AG04450 (cell line): ENCODE results near the gene ATXN1L. TPM values are rescaled to one million over a fixed set of nuclear protein-coding genes. Genes with fewer than 3 reads are reported as not detected.
"Not testable (repeated sequence)": the region's sequence is repeated elsewhere in the genome, so short reads cannot be mapped to it uniquely, and the experiment has no call there.

Experiments
- CTCF ChIA-PET: fragments of 300-600, 350-600 bp; formaldehyde crosslinking; extraction: SDS; loops from one replicate; lab custom pipeline; 2022; ENCODE audit warnings: antibody characterized with exemption, inconsistent platforms; lab: Charles Lee
- POLR2A ChIA-PET: fragments of 350-600 bp; formaldehyde crosslinking; extraction: SDS; loops from one replicate; lab custom pipeline; 2021; ENCODE audit warnings: antibody characterized with exemption, inconsistent platforms; lab: Yijun Ruan, JAX
- DNase-seq: peaks from one replicate; pipeline ENCODE4 v3.0.0-alpha.2; 2011; ENCODE audit warnings: low read depth, low spot score
- H3K27ac ChIP-seq: one replicate; pipeline ENCODE4 v1.5.1; 2012; ENCODE audit warnings: low read depth, low read length, control low read depth
- H3K27me3 ChIP-seq: one replicate; pipeline ENCODE4 v1.6.0; 2012; ENCODE audit warnings: low read length; ENCODE audit not compliant: control insufficient read depth, insufficient read depth
- H3K4me3 ChIP-seq: 2 replicates; pipeline ENCODE4 v1.5.1; 2011; ENCODE audit warnings: mild to moderate bottlenecking, low read depth, low read length, control low read depth
- H3K9me3 ChIP-seq: 2 replicates; pipeline ENCODE4 v1.5.1; 2012; ENCODE audit warnings: low read length; ENCODE audit not compliant: control insufficient read depth, insufficient read depth
- polyA plus RNA-seq: library from polyadenylated mRNA; depleted of rRNA; stranded (reverse); fragments of >200 nt; gene quantifications from 2 replicates; pipeline ENCODE4 v1.2.3, GENCODE V29; 2011; rRNA removed
- TF ChIP-seq, protein P1 (sequence below): IDR thresholded peaks from 2 replicates; pipeline ENCODE4 v1.5.1; 2011; ENCODE audit warnings: low read depth, low read length, control low read depth, inconsistent platforms

Gene ATXN1L
- polyA plus RNA-seq, 1 experiment: 11.3 TPM

DNA sequence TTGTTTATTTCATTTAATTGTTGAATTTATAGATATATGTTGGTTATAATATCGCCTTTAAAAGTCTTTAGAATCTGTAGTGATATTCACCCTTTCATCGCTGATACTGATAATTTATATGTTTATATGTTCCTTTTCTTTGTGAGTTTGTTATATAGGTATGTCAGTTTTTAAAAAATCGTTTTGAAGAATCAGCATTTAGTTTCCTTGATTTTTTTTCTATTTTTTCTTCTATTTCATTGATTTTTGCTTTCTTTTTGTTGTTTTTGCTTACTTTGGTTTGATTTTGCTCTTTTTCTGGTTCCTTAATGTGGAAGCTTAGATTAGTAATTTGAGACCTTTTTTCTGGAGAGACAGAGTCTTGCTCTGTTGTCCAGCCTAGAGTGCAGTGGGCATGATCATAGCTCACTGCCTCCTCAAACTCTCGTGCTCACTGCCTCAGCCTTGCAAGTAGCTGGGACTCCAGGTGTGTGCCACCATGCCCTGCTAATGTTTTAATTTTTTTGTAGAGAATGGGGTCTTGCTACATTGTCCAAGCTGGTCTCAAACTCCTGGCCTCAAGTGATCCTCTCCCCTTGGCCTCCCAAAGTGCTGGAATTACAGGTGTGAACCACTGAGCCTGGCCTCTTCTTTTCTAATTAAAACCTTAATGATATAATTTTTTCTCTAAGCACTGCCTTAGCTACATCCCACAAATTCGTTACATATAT lies 57.0 kb downstream of the ATXN1L start:
- Histone ChIP-seq H3K27ac (no peak overlapping the region), H3K4me3 (no peak overlapping the region), H3K27me3 (no peaks in the 10 kb centered on the region), H3K9me3 (no peaks in the 10 kb centered on the region)
- POLR2A ChIA-PET: interaction anchor here (0.7 kb wide), 1 partner anchor 246 kb away, joined by 3 read pairs; no protein-coding TSS in a partner anchor
- no peak for DNase-seq
- TF ChIP-seq, protein P1, sequence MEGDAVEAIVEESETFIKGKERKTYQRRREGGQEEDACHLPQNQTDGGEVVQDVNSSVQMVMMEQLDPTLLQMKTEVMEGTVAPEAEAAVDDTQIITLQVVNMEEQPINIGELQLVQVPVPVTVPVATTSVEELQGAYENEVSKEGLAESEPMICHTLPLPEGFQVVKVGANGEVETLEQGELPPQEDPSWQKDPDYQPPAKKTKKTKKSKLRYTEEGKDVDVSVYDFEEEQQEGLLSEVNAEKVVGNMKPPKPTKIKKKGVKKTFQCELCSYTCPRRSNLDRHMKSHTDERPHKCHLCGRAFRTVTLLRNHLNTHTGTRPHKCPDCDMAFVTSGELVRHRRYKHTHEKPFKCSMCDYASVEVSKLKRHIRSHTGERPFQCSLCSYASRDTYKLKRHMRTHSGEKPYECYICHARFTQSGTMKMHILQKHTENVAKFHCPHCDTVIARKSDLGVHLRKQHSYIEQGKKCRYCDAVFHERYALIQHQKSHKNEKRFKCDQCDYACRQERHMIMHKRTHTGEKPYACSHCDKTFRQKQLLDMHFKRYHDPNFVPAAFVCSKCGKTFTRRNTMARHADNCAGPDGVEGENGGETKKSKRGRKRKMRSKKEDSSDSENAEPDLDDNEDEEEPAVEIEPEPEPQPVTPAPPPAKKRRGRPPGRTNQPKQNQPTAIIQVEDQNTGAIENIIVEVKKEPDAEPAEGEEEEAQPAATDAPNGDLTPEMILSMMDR: no peak
- CTCF ChIA-PET: interaction anchor here (1.2 to 4.3 kb wide), 2 partner anchors 20 to 59 kb away, joined by 5 to 43 read pairs; no protein-coding TSS in a partner anchor

DNA sequence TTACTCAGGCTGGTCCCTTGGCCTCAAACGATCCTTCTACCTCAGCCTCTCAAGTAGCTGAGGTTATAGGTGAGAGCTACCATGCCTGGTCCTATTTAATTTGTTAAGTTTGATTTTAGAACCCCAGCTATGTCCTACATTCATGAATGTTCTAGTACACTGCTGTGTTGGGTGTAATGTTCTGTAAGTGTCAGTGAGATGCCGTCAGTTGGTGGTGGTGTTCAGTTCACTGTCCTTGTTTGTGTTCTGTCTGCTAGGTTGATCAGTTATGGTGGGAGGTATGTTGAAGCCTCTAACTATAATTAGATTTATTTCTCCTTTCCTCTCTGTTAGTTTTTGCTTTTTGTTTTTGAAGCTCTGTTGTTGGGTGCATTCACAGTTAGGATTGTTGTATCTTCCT lies 57.8 kb downstream of the ATXN1L start:
- no peak overlapping the region for H3K27ac ChIP-seq
- TF ChIP-seq, protein P1: no peak
- no peak for DNase-seq
- ChIA-PET CTCF (interaction anchor here (1.2 to 4.3 kb wide), 2 partner anchors 21 to 58 kb away, joined by 5 to 43 read pairs; no protein-coding TSS in a partner anchor), POLR2A (no interaction called here)
- H3K4me3 ChIP-seq: no peak overlapping the region
- no peaks in the 10 kb centered on the region for H3K9me3 ChIP-seq
- no peaks in the 10 kb centered on the region for H3K27me3 ChIP-seq

DNA sequence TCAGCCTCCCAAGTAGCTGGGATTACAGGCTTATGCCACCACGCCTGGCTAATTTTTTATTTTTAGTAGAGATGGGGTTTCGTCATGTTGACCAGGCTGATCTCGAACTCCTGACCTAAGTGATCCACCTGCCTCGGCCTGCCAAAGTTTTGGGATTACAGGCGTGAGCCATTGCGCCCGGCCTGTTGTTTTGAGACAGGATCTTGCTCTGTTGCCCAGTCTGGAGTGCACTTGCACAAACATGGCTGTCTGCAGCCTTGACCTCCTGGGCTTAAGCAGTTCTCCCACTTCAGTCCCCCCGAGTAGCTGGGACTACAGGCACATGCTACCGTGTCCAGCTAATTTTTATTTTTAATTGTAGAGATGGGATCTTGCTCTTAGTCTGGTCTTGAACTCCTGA lies 58.5 kb downstream of the ATXN1L start:
- POLR2A ChIA-PET: no interaction called here
- CTCF ChIA-PET: interaction anchor here (2.2 kb wide), 1 partner anchor 22 kb away, joined by 5 read pairs; no protein-coding TSS in a partner anchor
- Histone ChIP-seq H3K27ac (no peak overlapping the region), H3K4me3 (no peak overlapping the region), H3K9me3 (no peaks in the 10 kb centered on the region), H3K27me3 (no peaks in the 10 kb centered on the region)
- TF ChIP-seq, protein P1: no peak
- no peak for DNase-seq

DNA sequence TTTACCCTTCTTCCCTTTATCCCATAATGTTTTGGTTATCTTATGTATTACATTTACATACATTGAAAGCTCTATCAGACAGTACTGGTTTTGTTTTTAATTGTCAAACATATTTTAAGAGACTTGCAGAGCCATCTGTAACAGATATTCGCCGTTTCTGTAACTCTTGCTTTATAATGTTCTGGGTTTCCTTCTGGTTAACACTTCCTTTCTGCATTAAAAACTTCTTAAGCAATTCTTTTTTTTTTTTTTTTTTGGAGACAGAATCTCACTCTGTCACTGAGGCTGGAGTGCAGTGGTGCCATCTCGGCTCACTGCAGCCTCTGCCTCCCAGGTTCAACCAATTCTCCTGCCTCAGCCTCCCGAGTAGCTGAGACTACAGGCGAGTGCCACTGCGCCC lies 60.0 kb downstream of the ATXN1L start:
- CTCF ChIA-PET: interaction anchor here (0.6 to 2.2 kb wide), 2 partner anchors 12 to 23 kb away, joined by 3 to 5 read pairs; no protein-coding TSS in a partner anchor
- POLR2A ChIA-PET, H3K9me3 ChIP-seq, DNase-seq, H3K4me3 ChIP-seq, H3K27ac ChIP-seq, H3K27me3 ChIP-seq: not testable (repeated sequence)

Other genes with a start within 250 kb of the ATXN1L start
- gene MARVELD3, start 219.8 kb upstream of the ATXN1L start, polyA plus RNA-seq: not detected in 2 replicates
- gene PHLPP2, start 121.3 kb upstream of the ATXN1L start, polyA plus RNA-seq: 8.5 and 10.3 TPM in 2 replicates
- gene AP1G1, start 37.1 kb upstream of the ATXN1L start, polyA plus RNA-seq: 85.8 and 90.6 TPM in 2 replicates
- 6.3 and 6.5 TPM in 2 replicates for gene ZNF821, start 38.2 kb downstream of the ATXN1L start, polyA plus RNA-seq
- 225 and 260 TPM in 2 replicates for gene IST1, start 49.6 kb downstream of the ATXN1L start, polyA plus RNA-seq
- not detected in 2 replicates for gene PKD1L3, start 154.4 kb downstream of the ATXN1L start, polyA plus RNA-seq
- gene DHODH, start 162.8 kb downstream of the ATXN1L start, polyA plus RNA-seq: 3.3 and 3.6 TPM in 2 replicates
- gene HP, start 208.5 kb downstream of the ATXN1L start, polyA plus RNA-seq: not detected in 2 replicates
- gene HPR, start 217.2 kb downstream of the ATXN1L start, polyA plus RNA-seq: not detected in 2 replicates
- 11.3 and 21.3 TPM in 2 replicates for gene TXNL4B, start 247.6 kb downstream of the ATXN1L start, polyA plus RNA-seq
- gene DHX38, start 247.9 kb downstream of the ATXN1L start, polyA plus RNA-seq: 26.8 and 31.1 TPM in 2 replicates